ENCODE data around the gene OTOS.

- TF ChIP-seq, protein P1, sequence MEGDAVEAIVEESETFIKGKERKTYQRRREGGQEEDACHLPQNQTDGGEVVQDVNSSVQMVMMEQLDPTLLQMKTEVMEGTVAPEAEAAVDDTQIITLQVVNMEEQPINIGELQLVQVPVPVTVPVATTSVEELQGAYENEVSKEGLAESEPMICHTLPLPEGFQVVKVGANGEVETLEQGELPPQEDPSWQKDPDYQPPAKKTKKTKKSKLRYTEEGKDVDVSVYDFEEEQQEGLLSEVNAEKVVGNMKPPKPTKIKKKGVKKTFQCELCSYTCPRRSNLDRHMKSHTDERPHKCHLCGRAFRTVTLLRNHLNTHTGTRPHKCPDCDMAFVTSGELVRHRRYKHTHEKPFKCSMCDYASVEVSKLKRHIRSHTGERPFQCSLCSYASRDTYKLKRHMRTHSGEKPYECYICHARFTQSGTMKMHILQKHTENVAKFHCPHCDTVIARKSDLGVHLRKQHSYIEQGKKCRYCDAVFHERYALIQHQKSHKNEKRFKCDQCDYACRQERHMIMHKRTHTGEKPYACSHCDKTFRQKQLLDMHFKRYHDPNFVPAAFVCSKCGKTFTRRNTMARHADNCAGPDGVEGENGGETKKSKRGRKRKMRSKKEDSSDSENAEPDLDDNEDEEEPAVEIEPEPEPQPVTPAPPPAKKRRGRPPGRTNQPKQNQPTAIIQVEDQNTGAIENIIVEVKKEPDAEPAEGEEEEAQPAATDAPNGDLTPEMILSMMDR (conservative IDR thresholded peaks at IDR 0.05; ENCODE audit: low read length), result no peak
- TF ChIP-seq EZH2phosphoT487 (IDR thresholded peaks at IDR 0.05; ENCODE audit: borderline replicate concordance, low read depth, low read length), result no peak
Measured at GRCh38 chr2:240164586-240164985, 24.1 kb upstream of the OTOS start.
